Neural cell (in vitro differentiated cells): ENCODE results near the gene KCTD13.

Source experiments
- CTCF ChIP-seq: fragments of 450-650 bp; IDR thresholded peaks from 2 replicates; pipeline ENCODE4 v1.5.1; 2014; ENCODE audit warnings: antibody characterized with exemption, mild to moderate bottlenecking, moderate library complexity; ENCODE audit not compliant: poor library complexity, severe bottlenecking
- EP300 ChIP-seq: fragments of 450-650 bp; conservative IDR thresholded peaks from 2 replicates; pipeline ENCODE4 v1.6.1; 2014; ENCODE audit warnings: antibody characterized with exemption, mild to moderate bottlenecking, moderate library complexity; ENCODE audit not compliant: poor library complexity, severe bottlenecking
- EZH2 ChIP-seq: fragments of 200-600, 300-800 bp; shearing (Covaris generic), sonication (generic); IDR thresholded peaks from 2 replicates; pipeline ENCODE4 v1.6.1; 2014; ENCODE audit warnings: antibody characterized with exemption, low read length, borderline replicate concordance, mild to moderate bottlenecking; ENCODE audit not compliant: insufficient read depth, poor library complexity, severe bottlenecking
- RAD21 ChIP-seq: fragments of 450-650 bp; conservative IDR thresholded peaks from 2 replicates; pipeline ENCODE4 v1.6.1; 2014; ENCODE audit warnings: antibody characterized with exemption, mild to moderate bottlenecking, moderate library complexity
- TAF1 ChIP-seq: IDR thresholded peaks from 2 replicates; pipeline ENCODE4 v1.6.1; 2012; ENCODE audit warnings: low read depth

GRCh38 chr16:29963021-29963743 lies 37.2 kb upstream of the KCTD13 start:
- TF ChIP-seq TAF1 (no peak), CTCF (no peak), RAD21 (no peak), EP300 (no peak), EZH2 (no peak)
